Panc1 (cell line): ENCODE measurements around the gene VRTN. TPM values are rescaled to one million over a fixed set of nuclear protein-coding genes. Genes with fewer than 3 reads are reported as not detected.

ENCODE experiments used
- ATAC-seq: fragments of 200-7000 bp; cut with Tn5 transposase; 2 replicates; pipeline ENCODE4 v1.9.1; 2020; ENCODE audit warnings: mild to moderate bottlenecking, moderate library complexity
- BruUV-seq: library from RNA; stranded (reverse); fragments of 400-500 nt; replicated peaks from 2 replicates; lab custom pipeline; 2021; lab: Mats Ljungman, UMichigan
- CTCF ChIA-PET: fragments of 300-600 bp; sonication (Branson Sonifier 250); formaldehyde crosslinking; loops from one replicate; lab custom pipeline; 2022; ENCODE audit warnings: antibody characterized with exemption; lab: Charles Lee
- POLR2A ChIA-PET: fragments of 300-600 bp; sonication (Branson Sonifier 250); formaldehyde crosslinking; loops from one replicate; lab custom pipeline; 2022; ENCODE audit warnings: antibody characterized with exemption; lab: Charles Lee
- DNase-seq: peaks from one replicate; pipeline ENCODE4 v3.0.0-alpha.2; 2010; ENCODE audit warnings: low read depth, low spot score
- H3K27ac ChIP-seq: 2 replicates; pipeline ENCODE4 v1.5.1; 2011; ENCODE audit warnings: mild to moderate bottlenecking, low read length, inconsistent platforms
- H3K27me3 ChIP-seq: fragments of 200-500 bp; sonication (Bioruptor generic); 2 replicates; pipeline ENCODE4 v1.6.0; 2014; ENCODE audit warnings: low read length, inconsistent platforms; ENCODE audit not compliant: control insufficient read depth, insufficient read depth
- H3K36me3 ChIP-seq: fragments of 200-500 bp; sonication (Bioruptor generic); 2 replicates; pipeline ENCODE4 v1.5.1; 2014; ENCODE audit warnings: inconsistent platforms, mild to moderate bottlenecking, low read length, moderate library complexity; ENCODE audit not compliant: control insufficient read depth, insufficient read depth
- H3K4me1 ChIP-seq: 2 replicates; pipeline ENCODE4 v1.5.1; 2011; ENCODE audit warnings: inconsistent platforms, mild to moderate bottlenecking, low read length, moderate library complexity; ENCODE audit not compliant: control insufficient read depth, insufficient read depth
- H3K4me3 ChIP-seq, 2 experiments: 2 replicates each; pipeline ENCODE4 v1.5.1; 2011 to 2012; ENCODE audit warnings: low read depth in 2 of 2, low read length in 2 of 2, mild to moderate bottlenecking in 2 of 2, inconsistent platforms in 1 of 2, moderate library complexity in 1 of 2
- H3K9me3 ChIP-seq: fragments of 200-500 bp; sonication (Bioruptor generic); 2 replicates; pipeline ENCODE4 v1.5.1; 2014; ENCODE audit warnings: low read depth, mild to moderate bottlenecking, inconsistent platforms, low read length, moderate library complexity; ENCODE audit not compliant: control insufficient read depth, insufficient read depth
- CTCF ChIP-seq: fragments of 450-650 bp; IDR thresholded peaks from 2 replicates; pipeline ENCODE4 v1.5.1; 2017; ENCODE audit warnings: mild to moderate bottlenecking
- POLR2AphosphoS5 ChIP-seq: IDR thresholded peaks from 2 replicates; pipeline ENCODE4 v1.6.1; 2012; ENCODE audit warnings: mild to moderate bottlenecking, low read depth, low read length, moderate library complexity
- SIN3A ChIP-seq: IDR thresholded peaks from 2 replicates; pipeline ENCODE4 v1.6.1; 2012; ENCODE audit warnings: low read depth, mild to moderate bottlenecking, low read length, moderate library complexity, borderline replicate concordance; ENCODE audit not compliant: insufficient read depth
- TCF7L2 ChIP-seq: IDR thresholded peaks from 2 replicates; pipeline ENCODE4 v1.6.1; 2011; ENCODE audit warnings: mild to moderate bottlenecking, low read depth, low read length, inconsistent platforms
- in situ Hi-C: cut with HindIII; loops from 2 replicates; pipeline ENCODE4 v1.10.0; 2016; ENCODE audit warnings: low sequenced_read_pairs, low pct_unique_long_range_greater_than_20kb
- intact Hi-C: fragments of 100-400 bp; cut with micrococcal nuclease; formaldehyde crosslinking; loops from one replicate; pipeline ENCODE4 v1.10.0; 2022; ENCODE audit not compliant: unreplicated experiment
- total RNA-seq: library from RNA; stranded (reverse); gene quantifications from one replicate; pipeline ENCODE4 v1.2.1, GENCODE V29; 2021; ENCODE audit not compliant: unreplicated experiment
- TF ChIP-seq, protein P1 (sequence below), 2 experiments: IDR thresholded peaks; 2 replicates each; pipeline ENCODE4 v1.6.1; 2011 to 2012; ENCODE audit warnings: low read depth in 2 of 2, control low read depth in 1 of 2, low read length in 1 of 2, mild to moderate bottlenecking in 1 of 2, moderate library complexity in 1 of 2; ENCODE audit not compliant: insufficient read depth in 1 of 2

The VRTN gene
- total RNA-seq, 1 experiment from 2014 or later: not detected

- no peak for TF ChIP-seq TCF7L2
- TF ChIP-seq CTCF: no peak
- TF ChIP-seq, protein P1, sequence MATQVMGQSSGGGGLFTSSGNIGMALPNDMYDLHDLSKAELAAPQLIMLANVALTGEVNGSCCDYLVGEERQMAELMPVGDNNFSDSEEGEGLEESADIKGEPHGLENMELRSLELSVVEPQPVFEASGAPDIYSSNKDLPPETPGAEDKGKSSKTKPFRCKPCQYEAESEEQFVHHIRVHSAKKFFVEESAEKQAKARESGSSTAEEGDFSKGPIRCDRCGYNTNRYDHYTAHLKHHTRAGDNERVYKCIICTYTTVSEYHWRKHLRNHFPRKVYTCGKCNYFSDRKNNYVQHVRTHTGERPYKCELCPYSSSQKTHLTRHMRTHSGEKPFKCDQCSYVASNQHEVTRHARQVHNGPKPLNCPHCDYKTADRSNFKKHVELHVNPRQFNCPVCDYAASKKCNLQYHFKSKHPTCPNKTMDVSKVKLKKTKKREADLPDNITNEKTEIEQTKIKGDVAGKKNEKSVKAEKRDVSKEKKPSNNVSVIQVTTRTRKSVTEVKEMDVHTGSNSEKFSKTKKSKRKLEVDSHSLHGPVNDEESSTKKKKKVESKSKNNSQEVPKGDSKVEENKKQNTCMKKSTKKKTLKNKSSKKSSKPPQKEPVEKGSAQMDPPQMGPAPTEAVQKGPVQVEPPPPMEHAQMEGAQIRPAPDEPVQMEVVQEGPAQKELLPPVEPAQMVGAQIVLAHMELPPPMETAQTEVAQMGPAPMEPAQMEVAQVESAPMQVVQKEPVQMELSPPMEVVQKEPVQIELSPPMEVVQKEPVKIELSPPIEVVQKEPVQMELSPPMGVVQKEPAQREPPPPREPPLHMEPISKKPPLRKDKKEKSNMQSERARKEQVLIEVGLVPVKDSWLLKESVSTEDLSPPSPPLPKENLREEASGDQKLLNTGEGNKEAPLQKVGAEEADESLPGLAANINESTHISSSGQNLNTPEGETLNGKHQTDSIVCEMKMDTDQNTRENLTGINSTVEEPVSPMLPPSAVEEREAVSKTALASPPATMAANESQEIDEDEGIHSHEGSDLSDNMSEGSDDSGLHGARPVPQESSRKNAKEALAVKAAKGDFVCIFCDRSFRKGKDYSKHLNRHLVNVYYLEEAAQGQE (IDR thresholded peaks at IDR 0.05; ENCODE audit: insufficient read depth in 1 of 2, low read depth in 2 of 2, low read length in 1 of 2): no peak
- TF ChIP-seq POLR2AphosphoS5: no peak
- no peak for TF ChIP-seq SIN3A
- no peaks in the 10 kb centered on the region for H3K36me3 ChIP-seq
- POLR2A ChIA-PET: no interaction called here
- H3K4me1 ChIP-seq: no peaks in the 10 kb centered on the region
- no TSS peak for BruUV-seq
- no peaks in the 10 kb centered on the region for H3K27me3 ChIP-seq
- in situ Hi-C loops (no loop called here), intact Hi-C loops (no loop called here)
- no peak overlapping the region for H3K27ac ChIP-seq
- DNase-seq (no peak), ATAC-seq (no peak)
- CTCF ChIA-PET: no interaction called here
- no peaks in the 10 kb centered on the region for H3K9me3 ChIP-seq
- H3K4me3 ChIP-seq: no peak overlapping the region
These were observed 39.6 kb upstream of the VRTN start for GRCh38 chr14:74308695-74309094.

DNA sequence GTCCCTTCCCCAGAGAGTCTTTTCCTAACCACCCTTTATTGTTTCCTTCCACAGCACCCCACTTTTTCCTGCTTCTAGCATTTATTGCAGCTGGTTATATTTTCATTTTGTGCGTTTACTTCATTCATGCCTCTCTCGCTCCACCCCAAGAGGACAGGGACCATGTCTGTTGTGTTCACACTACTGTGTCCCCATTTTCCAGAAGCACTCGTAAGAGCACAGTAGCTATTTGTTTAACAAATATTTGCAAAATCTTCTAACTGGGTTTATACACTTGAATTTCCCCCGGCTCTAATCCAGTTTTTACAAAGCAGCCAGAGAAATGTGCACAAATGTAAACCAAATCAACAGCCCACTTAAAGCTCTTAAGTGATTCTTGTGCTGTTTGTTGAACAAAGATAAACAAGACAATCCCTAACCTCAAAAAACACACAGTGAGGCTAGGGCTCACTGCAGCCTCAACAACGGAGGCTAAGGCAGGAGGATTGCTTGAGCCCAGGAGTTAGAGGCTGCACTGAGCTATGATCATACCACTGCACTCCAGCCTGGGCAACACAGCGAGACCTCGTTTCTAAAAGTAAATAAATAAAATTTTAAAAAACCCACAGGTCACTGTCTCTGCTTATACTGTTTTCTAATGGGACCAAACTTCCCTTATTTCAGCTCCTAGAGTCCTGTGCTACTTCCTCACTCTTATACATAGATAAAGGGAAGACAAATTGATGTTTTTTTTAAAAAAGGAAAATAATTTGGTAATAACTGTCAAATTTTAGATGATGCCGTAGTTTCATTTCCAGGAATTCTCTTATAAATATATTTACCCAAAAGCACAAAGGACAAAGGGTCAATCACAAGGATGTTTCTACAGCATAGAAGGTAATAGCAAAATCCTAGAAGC lies 38.9 kb upstream of the VRTN start:
- H3K27me3 ChIP-seq: no peaks in the 10 kb centered on the region
- ATAC-seq (no peak), DNase-seq (no peak)
- intact Hi-C loops (no loop called here), in situ Hi-C loops (no loop called here)
- BruUV-seq: no TSS peak
- POLR2A ChIA-PET: no interaction called here
- TF ChIP-seq SIN3A: no peak
- TF ChIP-seq CTCF: no peak
- TF ChIP-seq, protein P1 (IDR thresholded peaks at IDR 0.05; ENCODE audit: insufficient read depth in 1 of 2, low read depth in 2 of 2, low read length in 1 of 2): no peak
- no peak for TF ChIP-seq POLR2AphosphoS5
- H3K27ac ChIP-seq: no peak overlapping the region
- H3K9me3 ChIP-seq: no peaks in the 10 kb centered on the region
- H3K36me3 ChIP-seq: no peaks in the 10 kb centered on the region
- H3K4me3 ChIP-seq: no peak overlapping the region
- CTCF ChIA-PET: no interaction called here
- H3K4me1 ChIP-seq: no peaks in the 10 kb centered on the region
